ENCODE results near the gene TBCE.

The TBCE gene

GRCh38 chr1:235367000-235367908 lies at the start of gene TBCE:
Gene TBCE, plus strand, starts transcription at chr1:235367427. Its CDS starts 12,623 bp downstream, at chr1:235380050.
- Mint-ChIP-seq H3K4me3 (peak within 1 kb of the TSS; percentile 93), H3K36me3 (ENCODE audit: low read depth) (peaks cover 4% of the 10 kb centered on the region), H3K27ac (peak within 1 kb of the TSS; percentile 89), H3K27me3 (ENCODE audit: low read depth) (no peaks in the 10 kb centered on the region), H3K9me3 (no peaks in the 10 kb centered on the region), H3K4me1 (ENCODE audit: low read depth) (peaks cover 17% of the 10 kb centered on the region)

- Mint-ChIP-seq H3K27ac (no peak overlapping the region), H3K4me1 (ENCODE audit: low read depth) (peaks cover 49% of the 10 kb centered on the region), H3K9me3 (no peaks in the 10 kb centered on the region), H3K36me3 (ENCODE audit: low read depth) (peaks cover 30% of the 10 kb centered on the region), H3K27me3 (ENCODE audit: low read depth) (no peaks in the 10 kb centered on the region), H3K4me3 (no peak overlapping the region)
These were observed 48.0 kb upstream of the TBCE start for GRCh38 chr1:235319255-235319654.

GRCh38 chr1:235320521-235321179 lies 46.6 kb upstream of the TBCE start:
- no peaks in the 10 kb centered on the region for H3K27me3 Mint-ChIP-seq (ENCODE audit: low read depth)
- peak overlapping the region; percentile 2 for H3K27ac Mint-ChIP-seq
- H3K9me3 Mint-ChIP-seq: no peaks in the 10 kb centered on the region
- peaks cover 33% of the 10 kb centered on the region for H3K36me3 Mint-ChIP-seq (ENCODE audit: low read depth)
- peaks cover 48% of the 10 kb centered on the region for H3K4me1 Mint-ChIP-seq (ENCODE audit: low read depth)
- H3K4me3 Mint-ChIP-seq: no peak overlapping the region

GRCh38 chr1:235324296-235324695 lies 42.9 kb upstream of the TBCE start:
- Mint-ChIP-seq H3K4me3 (peak overlapping the region; percentile 94), H3K27me3 (ENCODE audit: low read depth) (no peaks in the 10 kb centered on the region), H3K36me3 (ENCODE audit: low read depth) (peaks cover 31% of the 10 kb centered on the region), H3K9me3 (no peaks in the 10 kb centered on the region), H3K27ac (no peak overlapping the region), H3K4me1 (ENCODE audit: low read depth) (peaks cover 38% of the 10 kb centered on the region)

- Mint-ChIP-seq H3K9me3 (no peaks in the 10 kb centered on the region), H3K4me1 (ENCODE audit: low read depth) (peaks cover 36% of the 10 kb centered on the region), H3K36me3 (ENCODE audit: low read depth) (peaks cover 31% of the 10 kb centered on the region), H3K4me3 (peak overlapping the region; percentile 94), H3K27me3 (ENCODE audit: low read depth) (no peaks in the 10 kb centered on the region), H3K27ac (peak overlapping the region; percentile 26)
These were observed 42.1 kb upstream of the TBCE start for GRCh38 chr1:235325139-235325538.

GRCh38 chr1:235325854-235326253 lies 41.4 kb upstream of the TBCE start:
- H3K4me3 Mint-ChIP-seq: peak overlapping the region; percentile 94
- peaks cover 29% of the 10 kb centered on the region for H3K4me1 Mint-ChIP-seq (ENCODE audit: low read depth)
- peak overlapping the region; percentile 98 for H3K27ac Mint-ChIP-seq
- H3K9me3 Mint-ChIP-seq: no peaks in the 10 kb centered on the region
- peaks cover 25% of the 10 kb centered on the region for H3K36me3 Mint-ChIP-seq (ENCODE audit: low read depth)
- no peaks in the 10 kb centered on the region for H3K27me3 Mint-ChIP-seq (ENCODE audit: low read depth)

- peaks cover 20% of the 10 kb centered on the region for H3K36me3 Mint-ChIP-seq (ENCODE audit: low read depth)
- no peaks in the 10 kb centered on the region for H3K27me3 Mint-ChIP-seq (ENCODE audit: low read depth)
- H3K4me3 Mint-ChIP-seq: peak overlapping the region; percentile 94
- no peaks in the 10 kb centered on the region for H3K9me3 Mint-ChIP-seq
- H3K27ac Mint-ChIP-seq: peak overlapping the region; percentile 98
- peaks cover 24% of the 10 kb centered on the region for H3K4me1 Mint-ChIP-seq (ENCODE audit: low read depth)
These were observed 40.3 kb upstream of the TBCE start for GRCh38 chr1:235326719-235327558.

GRCh38 chr1:235327559-235328270 lies 39.5 kb upstream of the TBCE start, which contains the start of gene ARID4B:
Gene ARID4B, minus strand, starts transcription at chr1:235328179. Its CDS starts 1,260 bp downstream, at chr1:235326919.
- Mint-ChIP-seq H3K9me3 (no peaks in the 10 kb centered on the region), H3K36me3 (ENCODE audit: low read depth) (peaks cover 13% of the 10 kb centered on the region), H3K4me3 (peak within 1 kb of the TSS; percentile 94), H3K27ac (peak within 1 kb of the TSS; percentile 98), H3K4me1 (ENCODE audit: low read depth) (peaks cover 22% of the 10 kb centered on the region), H3K27me3 (ENCODE audit: low read depth) (no peaks in the 10 kb centered on the region)

GRCh38 chr1:235328271-235329138 lies 38.7 kb upstream of the TBCE start, which contains the start of gene GGPS1:
Gene GGPS1, plus strand, starts transcription at chr1:235328570. Its CDS starts 6,695 bp downstream, at chr1:235335265.
- Mint-ChIP-seq H3K9me3 (no peaks in the 10 kb centered on the region), H3K36me3 (ENCODE audit: low read depth) (peaks cover 13% of the 10 kb centered on the region), H3K27me3 (ENCODE audit: low read depth) (no peaks in the 10 kb centered on the region), H3K4me3 (no peak within 1 kb of the TSS), H3K4me1 (ENCODE audit: low read depth) (peaks cover 22% of the 10 kb centered on the region), H3K27ac (no peak within 1 kb of the TSS)

- no peaks in the 10 kb centered on the region for H3K9me3 Mint-ChIP-seq
- H3K27ac Mint-ChIP-seq: no peak overlapping the region
- no peaks in the 10 kb centered on the region for H3K27me3 Mint-ChIP-seq (ENCODE audit: low read depth)
- peaks cover 25% of the 10 kb centered on the region for H3K4me1 Mint-ChIP-seq (ENCODE audit: low read depth)
- peaks cover 14% of the 10 kb centered on the region for H3K36me3 Mint-ChIP-seq (ENCODE audit: low read depth)
- H3K4me3 Mint-ChIP-seq: no peak overlapping the region
These were observed 37.9 kb upstream of the TBCE start for GRCh38 chr1:235329139-235329902.

GRCh38 chr1:235330918-235331285 lies 36.3 kb upstream of the TBCE start:
- H3K4me3 Mint-ChIP-seq: no peak overlapping the region
- H3K27me3 Mint-ChIP-seq (ENCODE audit: low read depth): no peaks in the 10 kb centered on the region
- peaks cover 19% of the 10 kb centered on the region for H3K4me1 Mint-ChIP-seq (ENCODE audit: low read depth)
- no peak overlapping the region for H3K27ac Mint-ChIP-seq
- no peaks in the 10 kb centered on the region for H3K9me3 Mint-ChIP-seq
- peaks cover 11% of the 10 kb centered on the region for H3K36me3 Mint-ChIP-seq (ENCODE audit: low read depth)

- no peaks in the 10 kb centered on the region for H3K27me3 Mint-ChIP-seq (ENCODE audit: low read depth)
- no peak overlapping the region for H3K27ac Mint-ChIP-seq
- peaks cover 16% of the 10 kb centered on the region for H3K4me1 Mint-ChIP-seq (ENCODE audit: low read depth)
- H3K36me3 Mint-ChIP-seq (ENCODE audit: low read depth): peaks cover 8% of the 10 kb centered on the region
- no peaks in the 10 kb centered on the region for H3K9me3 Mint-ChIP-seq
- no peak overlapping the region for H3K4me3 Mint-ChIP-seq
These were observed 35.8 kb upstream of the TBCE start for GRCh38 chr1:235331401-235331800.
